SK-N-SH (cell line): Measurements from ENCODE around the gene PPEF1. TPM values are rescaled to one million over a fixed set of nuclear protein-coding genes. Genes with fewer than 3 reads are reported as not detected.

ENCODE experiments used
- CTCF ChIA-PET: fragments of 300-600, 350-600 bp; formaldehyde crosslinking; extraction: SDS; loops from one replicate; lab custom pipeline; 2021; lab: Yijun Ruan, JAX
- POLR2A ChIA-PET: fragments of 350-600 bp; sonication (Branson Sonifier 250); formaldehyde crosslinking; extraction: SDS; loops from one replicate; lab custom pipeline; 2020; ENCODE audit warnings: antibody characterized with exemption, inconsistent platforms; lab: Yijun Ruan, JAX
- DNase-seq: peaks from one replicate; pipeline ENCODE4 v3.0.0; 2012
- H2AFZ ChIP-seq: fragments of 200-600 bp; sonication (generic); 2 replicates; pipeline ENCODE4 v1.8.1; 2016; ENCODE audit warnings: antibody characterized with exemption, mild to moderate bottlenecking, low read depth
- H3F3A ChIP-seq: fragments of 200-600 bp; sonication (generic); replicated peaks from 2 replicates; pipeline ENCODE3; 2016; ENCODE audit warnings: antibody characterized with exemption, mild to moderate bottlenecking; ENCODE audit not compliant: insufficient read depth
- H3K27ac ChIP-seq, 2 experiments: fragments of 200-500 bp in 1 of 2; fragments of 200-600 bp in 1 of 2; sonication (Bioruptor generic) in 1 of 2; sonication (generic), shearing (Covaris generic) in 1 of 2; 2 replicates each; pipeline versions ENCODE4 v1.5.1 to v1.6.1; 2014 to 2016; ENCODE audit warnings: low read depth in 2 of 2, inconsistent platforms in 1 of 2, low read length in 1 of 2, mild to moderate bottlenecking in 1 of 2, mixed read lengths in 1 of 2
- H3K27me3 ChIP-seq: fragments of 200-600 bp; sonication (generic), shearing (Covaris generic); 2 replicates; pipeline ENCODE4 v1.6.1; 2016; ENCODE audit warnings: mixed run types; ENCODE audit not compliant: insufficient read depth
- H3K36me3 ChIP-seq, 2 experiments: fragments of 200-500 bp in 1 of 2; fragments of 200-600 bp in 1 of 2; sonication (Bioruptor generic) in 1 of 2; sonication (generic) in 1 of 2; replicated peaks in 1 of 2; 2 replicates each; pipeline versions ENCODE3 to v1.5.1; 2014 to 2016; ENCODE audit warnings: low read length in 1 of 2, mild to moderate bottlenecking in 1 of 2; ENCODE audit not compliant: insufficient read depth in 2 of 2, control insufficient read depth in 1 of 2
- H3K4me1 ChIP-seq, 2 experiments: fragments of 200-500 bp in 1 of 2; fragments of 200-600 bp in 1 of 2; sonication (Bioruptor generic) in 1 of 2; sonication (generic), shearing (Covaris generic) in 1 of 2; 2 replicates each; pipeline versions ENCODE4 v1.5.1 to v1.6.1; 2014 to 2016; ENCODE audit warnings: low read depth in 1 of 2, low read length in 1 of 2, mixed run types in 1 of 2; ENCODE audit not compliant: insufficient read depth in 2 of 2, control insufficient read depth in 1 of 2
- H3K4me2 ChIP-seq: fragments of 200-600 bp; sonication (generic), shearing (Covaris generic); 2 replicates; pipeline ENCODE4 v1.6.1; 2017; ENCODE audit warnings: mixed run types
- H3K4me3 ChIP-seq, 2 experiments: fragments of 200-500 bp in 1 of 2; fragments of 200-600 bp in 1 of 2; sonication (Bioruptor generic) in 1 of 2; sonication (generic), shearing (Covaris generic) in 1 of 2; 2 replicates each; pipeline versions ENCODE4 v1.5.1 to v1.8.1; 2014 to 2016; ENCODE audit warnings: low read depth in 2 of 2, inconsistent platforms in 1 of 2, low read length in 1 of 2, mild to moderate bottlenecking in 1 of 2, mixed read lengths in 1 of 2, moderate library complexity in 1 of 2
- H3K79me2 ChIP-seq: fragments of 200-600 bp; sonication (generic); 2 replicates; pipeline ENCODE4 v1.8.1; 2017; ENCODE audit warnings: mild to moderate bottlenecking; ENCODE audit not compliant: insufficient read depth
- H3K9ac ChIP-seq: fragments of 200-600 bp; sonication (generic); 2 replicates; pipeline ENCODE4 v1.6.1; 2017; ENCODE audit warnings: mixed run types
- H3K9me2 ChIP-seq: fragments of 200-600 bp; sonication (generic); 2 replicates; pipeline ENCODE4 v1.6.1; 2017; ENCODE audit warnings: mixed run types
- H3K9me3 ChIP-seq: fragments of 200-600 bp; sonication (generic); 2 replicates; pipeline ENCODE4 v1.6.1; 2017; ENCODE audit warnings: mixed run types, mild to moderate bottlenecking, moderate library complexity
- H4K20me1 ChIP-seq: fragments of 200-600 bp; sonication (generic); 2 replicates; pipeline ENCODE4 v1.6.1; 2017; ENCODE audit warnings: mild to moderate bottlenecking, mixed run types; ENCODE audit not compliant: insufficient read depth
- CHD2 ChIP-seq: fragments of 150-350 bp; IDR thresholded peaks from 2 replicates; pipeline ENCODE4 v1.6.1; 2018; ENCODE audit warnings: low read length; ENCODE audit not compliant: partially characterized antibody
- CTCF ChIP-seq: fragments of 200-600 bp; sonication (generic); IDR thresholded peaks from 2 replicates; pipeline ENCODE4 v1.6.1; 2017; ENCODE audit warnings: antibody characterized with exemption, mild to moderate bottlenecking, moderate library complexity
- ELF1 ChIP-seq: IDR thresholded peaks from 2 replicates; pipeline ENCODE4 v1.4.0; 2012
- FOXM1 ChIP-seq: IDR thresholded peaks from 2 replicates; pipeline ENCODE4 v1.4.0; 2012; ENCODE audit warnings: low read depth, mild to moderate bottlenecking
- GATA2 ChIP-seq: sonication (generic); formaldehyde crosslinking; IDR thresholded peaks from 2 replicates; pipeline ENCODE4 v1.5.0; 2020; ENCODE audit warnings: mild to moderate bottlenecking, missing genetic modification reagents
- IRF3 ChIP-seq: fragments of 150-350 bp; IDR thresholded peaks from 2 replicates; pipeline ENCODE4 v1.6.1; 2016; ENCODE audit warnings: mild to moderate bottlenecking, low read depth, low read length
- MEF2A ChIP-seq: IDR thresholded peaks from 2 replicates; pipeline ENCODE4 v1.4.0; 2012; ENCODE audit warnings: low read depth, borderline replicate concordance
- MXI1 ChIP-seq: IDR thresholded peaks from 2 replicates; pipeline ENCODE4 v1.6.1; 2012; ENCODE audit warnings: mild to moderate bottlenecking, low read depth, low read length, improper control_type of control experiment
- PBX3 ChIP-seq: IDR thresholded peaks from 2 replicates; pipeline ENCODE4; 2012
- RAD21 ChIP-seq: IDR thresholded peaks from 2 replicates; pipeline ENCODE4 v1.6.1; 2012; ENCODE audit warnings: mild to moderate bottlenecking, low read length
- REST ChIP-seq: IDR thresholded peaks from 2 replicates; pipeline ENCODE4 v1.6.1; 2012; ENCODE audit warnings: mild to moderate bottlenecking, low read depth, low read length, moderate library complexity
- SIN3A ChIP-seq: IDR thresholded peaks from 2 replicates; pipeline ENCODE4 v1.6.1; 2012; ENCODE audit warnings: low read depth, mild to moderate bottlenecking, low read length, moderate library complexity, borderline replicate concordance
- USF1 ChIP-seq: IDR thresholded peaks from 2 replicates; pipeline ENCODE4 v1.4.0; 2012; ENCODE audit warnings: low read depth, borderline replicate concordance
- USF2 ChIP-seq: fragments of 150-350 bp; IDR thresholded peaks from 2 replicates; pipeline ENCODE4 v1.6.1; 2017; ENCODE audit warnings: antibody characterized with exemption, low read length, low read depth, borderline replicate concordance
- ZBTB33 ChIP-seq: IDR thresholded peaks from 2 replicates; pipeline ENCODE4 v1.4.0; 2012; ENCODE audit warnings: low read depth, borderline replicate concordance
- WGBS: methylation state at CpG from one replicate; pipeline ENCODE4 v1.1.6; 2017; ENCODE audit warnings: low lambda C conversion rate; 5-methylcytosine and 5-hydroxymethylcytosine counted together
- polyA plus RNA-seq, 3 experiments: library from polyadenylated mRNA; depleted of rRNA; stranded (reverse); fragments of >200 nt; gene quantifications; 2 replicates each; pipeline ENCODE4 v1.2.3, GENCODE V29; 2012

PPEF1 gene
- polyA plus RNA-seq, 1 of the 3 experiments (the other 2 are of a cell fraction): 0.16 TPM

- TF ChIP-seq REST (no peak; the same call in 1 of the 2 replicates), MEF2A (peak; percentile 66), RAD21 (no peak; the same call in 1 of the 2 replicates), MXI1 (no peak), ZBTB33 (0 out of 2 replicates have a peak, but pooled peaks have one; percentile 29), CHD2 (peak; percentile 64)
Measured at GRCh38 chrX:18873189-18873791, 165.8 kb downstream of the PPEF1 start (continued).

GRCh38 chrX:18873836-18874235 is 166.4 kb downstream of the PPEF1 start:
- Histone ChIP-seq H4K20me1 (no peaks in the 10 kb centered on the region), H3K4me2 (peak overlapping the region; percentile 81), H3K9me2 (no peaks in the 10 kb centered on the region), H3K79me2 (no peaks in the 10 kb centered on the region), H3K9ac (no peak overlapping the region), H3K4me3 (no peak overlapping the region), H3K36me3 (no peaks in the 10 kb centered on the region), H3K27me3 (peaks cover 10% of the 10 kb centered on the region; the same call in 1 of the 2 replicates), H3K9me3 (no peaks in the 10 kb centered on the region), H2AFZ (no peak overlapping the region), H3F3A (peaks cover 6% of the 10 kb centered on the region), H3K27ac (peak overlapping the region in 1 of 2 experiments; percentile 56; a peak in 2 of 4 replicates), H3K4me1 (peaks cover 14 to 47% of the 10 kb centered on the region in 2 experiments; a peak in 3 of 4 replicates)
- ChIA-PET CTCF (interaction anchor here (1.0 kb wide), 1 partner anchor 11 kb away, joined by 3 read pairs; no protein-coding TSS in a partner anchor), POLR2A (no interaction called here)
- 52% methylated on average over 12 of the region's 12 CpGs for WGBS
- no peak for DNase-seq
- TF ChIP-seq CTCF (no peak), GATA2 (CRISPR knock-in tag) (no peak), PBX3 (no peak), FOXM1 (no peak), USF1 (no peak), IRF3 (no peak), CHD2 (no peak), SIN3A (no peak), USF2 (no peak), ELF1 (no peak)
